ENCODE results near the gene UTP4. TPM values are rescaled to one million over a fixed set of nuclear protein-coding genes. Genes with fewer than 3 reads are reported as not detected.

UTP4 gene
- polyA plus RNA-seq (2012; ENCODE audit: missing spikeins): 48.5 TPM

DNA sequence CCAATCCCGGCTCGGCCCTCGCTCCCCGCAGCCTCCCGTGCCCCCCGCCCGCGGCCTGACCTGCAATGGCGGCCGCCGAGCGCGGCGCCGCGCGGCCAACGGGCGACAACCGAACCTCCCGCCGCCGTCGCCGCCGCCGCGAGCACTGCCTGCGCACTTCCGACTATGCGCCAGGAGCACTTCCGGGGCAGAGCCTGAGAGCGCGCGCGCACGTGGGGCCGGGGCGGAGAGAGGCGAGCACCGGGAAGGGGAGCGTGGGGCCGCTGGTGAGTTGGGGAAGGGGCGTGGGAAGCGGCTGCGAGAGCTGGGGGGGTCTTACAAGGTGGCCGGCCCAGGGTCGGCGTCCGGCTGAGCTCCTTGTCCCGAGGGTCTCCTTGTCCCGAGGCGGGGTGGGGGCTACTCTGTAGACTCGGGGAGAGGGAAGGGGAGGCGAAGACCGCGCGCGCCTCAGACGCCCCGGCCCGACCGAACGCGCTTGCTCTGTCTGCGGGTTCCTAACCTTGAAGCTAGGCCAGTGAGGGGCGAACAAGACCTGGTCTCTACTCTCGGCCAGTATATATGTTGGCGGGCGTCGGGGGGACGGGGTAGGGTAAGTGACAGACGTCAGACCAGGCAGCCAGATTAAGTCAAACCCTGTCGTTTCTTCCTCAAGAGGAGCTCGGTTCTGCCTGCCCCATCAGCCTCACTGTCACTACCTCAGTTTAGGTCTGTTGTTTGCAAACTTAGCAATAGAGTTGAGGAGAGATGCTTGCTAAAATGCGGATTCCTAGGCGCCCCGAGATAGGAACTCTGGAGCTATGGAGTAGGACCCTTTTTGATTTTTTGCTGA, at the start of gene UTP4, which contains the start of gene CHTF8:
Gene UTP4, plus strand, starts transcription at position 226 of the 829 bp plus-strand sequence. CDS start 811 bp downstream, outside the sequence.
Gene CHTF8, minus strand, starts transcription at position 165 of the 829 bp plus-strand sequence. CDS start 11,130 bp downstream, outside the sequence.
- peak; percentile 82 for TF ChIP-seq POLR2A (IDR thresholded peaks at IDR 0.05; ENCODE audit: low read depth, low read length)
- no peak; the same call in 1 of the 2 replicates for TF ChIP-seq POLR2AphosphoS5 (IDR thresholded peaks at IDR 0.05; ENCODE audit: low read depth, low read length)
- TF ChIP-seq TAF1 (IDR thresholded peaks at IDR 0.05; ENCODE audit: borderline replicate concordance, low read depth, low read length): 0 out of 2 replicates have a peak, but pooled peaks have one; percentile 69
- FAIRE-seq (peak; percentile 94), DNase-seq (ENCODE audit: insufficient read length) (peak; percentile 79)

DNA sequence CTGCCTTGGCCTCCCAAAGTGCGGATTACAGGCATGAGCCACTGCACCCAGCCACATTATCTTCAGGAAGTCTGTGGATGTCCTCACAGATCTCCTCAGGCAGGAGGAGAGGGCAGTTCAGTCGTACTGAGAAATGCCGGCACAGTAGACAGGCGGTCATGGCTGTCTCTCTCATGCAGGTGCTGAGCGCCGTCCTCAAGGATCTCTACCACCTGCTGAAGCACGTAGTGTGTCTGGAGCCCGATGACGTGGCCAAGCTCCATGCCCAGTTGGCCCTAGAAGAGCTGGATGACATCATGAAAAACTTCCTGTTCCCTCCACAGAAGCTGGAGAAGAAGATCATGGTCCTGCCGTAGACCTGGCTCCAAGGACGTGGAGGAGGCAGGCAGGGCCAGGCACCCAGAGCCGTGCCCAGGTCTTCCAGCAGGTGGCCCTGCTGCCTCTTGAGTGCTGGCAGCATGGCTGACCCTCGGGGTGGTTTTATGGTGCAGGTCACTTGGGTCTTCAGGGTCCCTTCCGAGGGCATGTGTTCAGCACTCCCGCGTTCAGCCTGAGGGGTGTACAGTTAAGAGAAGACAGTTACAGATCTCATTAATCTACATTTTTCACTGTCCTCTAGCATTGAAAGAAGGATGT, 49.0 kb upstream of the UTP4 start:
- TF ChIP-seq POLR2AphosphoS5 (IDR thresholded peaks at IDR 0.05; ENCODE audit: low read depth, low read length) (no peak), TAF1 (IDR thresholded peaks at IDR 0.05; ENCODE audit: borderline replicate concordance, low read depth, low read length) (no peak), POLR2A (IDR thresholded peaks at IDR 0.05; ENCODE audit: low read depth, low read length) (no peak)
- FAIRE-seq: no peak
- no peak for DNase-seq (ENCODE audit: insufficient read length)

DNA sequence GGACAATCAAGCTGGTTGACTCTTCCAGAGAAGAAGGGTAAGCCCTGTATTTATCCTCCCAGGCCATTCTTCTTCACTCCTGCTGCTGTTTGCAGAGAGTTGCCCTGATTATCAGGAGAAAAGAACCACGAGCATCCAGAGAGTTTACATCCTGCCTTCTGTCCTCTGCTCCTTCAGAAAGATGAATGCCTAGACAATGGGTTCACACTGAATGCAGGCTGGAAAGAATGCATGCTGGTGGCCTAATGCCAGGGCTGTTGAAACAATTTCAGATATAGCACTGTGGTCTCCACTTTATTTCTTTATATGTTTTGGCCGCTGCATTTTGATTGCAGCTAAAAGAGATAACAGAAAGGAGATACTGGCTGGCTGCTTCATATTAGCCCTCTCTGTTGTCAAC, 48.2 kb upstream of the UTP4 start:
- no peak for DNase-seq (ENCODE audit: insufficient read length)
- TF ChIP-seq TAF1 (IDR thresholded peaks at IDR 0.05; ENCODE audit: borderline replicate concordance, low read depth, low read length): no peak
- TF ChIP-seq POLR2AphosphoS5 (IDR thresholded peaks at IDR 0.05; ENCODE audit: low read depth, low read length): no peak
- TF ChIP-seq POLR2A (IDR thresholded peaks at IDR 0.05; ENCODE audit: low read depth, low read length): no peak
- no peak for FAIRE-seq

DNA sequence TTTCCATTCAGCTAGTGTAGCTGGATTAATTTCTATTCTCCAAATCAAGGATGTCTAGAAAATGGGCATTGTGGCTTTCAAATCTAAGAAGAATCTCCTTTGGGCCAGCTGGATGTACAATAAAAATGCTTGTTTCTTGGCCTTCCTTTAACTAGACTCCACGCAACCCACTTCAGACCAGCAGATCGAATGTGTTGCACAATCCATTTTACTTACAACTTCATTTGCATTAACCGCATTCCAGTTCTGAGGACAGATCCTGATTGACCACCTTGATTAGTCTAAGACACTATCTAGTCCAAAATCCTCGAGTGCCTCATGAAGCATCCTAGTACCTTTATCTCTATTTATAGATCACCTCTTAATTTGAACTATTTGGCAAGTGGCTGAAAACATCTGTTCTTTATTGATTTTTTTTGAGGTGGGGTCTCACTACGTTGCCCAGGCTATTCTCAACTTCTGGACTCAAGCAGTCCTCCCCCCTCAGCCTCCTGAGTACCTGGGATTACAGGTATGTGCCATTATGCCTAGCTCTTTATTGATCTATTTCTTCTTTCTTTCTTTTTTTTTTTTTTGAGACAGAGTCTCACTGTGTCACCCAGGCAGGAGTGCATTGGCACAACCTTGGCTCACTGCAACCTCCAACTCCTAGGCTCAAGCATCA, 47.3 kb upstream of the UTP4 start:
- TF ChIP-seq POLR2A (IDR thresholded peaks at IDR 0.05; ENCODE audit: low read depth, low read length): no peak
- no peak for TF ChIP-seq POLR2AphosphoS5 (IDR thresholded peaks at IDR 0.05; ENCODE audit: low read depth, low read length)
- TF ChIP-seq TAF1 (IDR thresholded peaks at IDR 0.05; ENCODE audit: borderline replicate concordance, low read depth, low read length): no peak
- FAIRE-seq: no peak
- DNase-seq (ENCODE audit: insufficient read length): no peak

DNA sequence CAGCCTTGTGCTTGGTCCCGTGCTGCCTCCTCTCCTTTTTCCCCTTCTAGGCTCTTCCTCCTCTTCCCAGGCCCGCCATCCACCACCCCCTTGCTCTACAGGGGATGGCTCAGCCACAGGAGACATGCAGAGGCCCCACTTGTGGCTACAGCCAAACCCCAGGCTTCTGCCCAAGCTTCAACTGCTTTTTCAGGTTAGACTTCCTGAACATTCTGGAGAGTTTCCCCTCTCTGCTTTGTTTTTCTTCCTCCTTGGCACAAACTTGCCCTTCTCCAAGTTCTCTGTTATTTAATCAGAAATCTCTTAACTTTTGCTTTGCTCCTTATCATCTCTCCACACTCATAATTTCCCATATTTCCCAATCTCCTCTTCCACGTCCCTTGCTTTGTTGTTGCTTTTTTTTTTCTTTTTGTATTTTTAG, 45.3 kb upstream of the UTP4 start:
- no peak for TF ChIP-seq POLR2A (IDR thresholded peaks at IDR 0.05; ENCODE audit: low read depth, low read length)
- no peak for TF ChIP-seq POLR2AphosphoS5 (IDR thresholded peaks at IDR 0.05; ENCODE audit: low read depth, low read length)
- no peak for TF ChIP-seq TAF1 (IDR thresholded peaks at IDR 0.05; ENCODE audit: borderline replicate concordance, low read depth, low read length)
- DNase-seq (ENCODE audit: insufficient read length) (no peak), FAIRE-seq (no peak)

- DNase-seq (ENCODE audit: insufficient read length) (no peak), FAIRE-seq (no peak)
- TF ChIP-seq POLR2AphosphoS5 (IDR thresholded peaks at IDR 0.05; ENCODE audit: low read depth, low read length): no peak
- TF ChIP-seq TAF1 (IDR thresholded peaks at IDR 0.05; ENCODE audit: borderline replicate concordance, low read depth, low read length): no peak
- TF ChIP-seq POLR2A (IDR thresholded peaks at IDR 0.05; ENCODE audit: low read depth, low read length): no peak
Observed at GRCh38 chr16:69088684-69089083, 43.8 kb upstream of the UTP4 start.

DNA sequence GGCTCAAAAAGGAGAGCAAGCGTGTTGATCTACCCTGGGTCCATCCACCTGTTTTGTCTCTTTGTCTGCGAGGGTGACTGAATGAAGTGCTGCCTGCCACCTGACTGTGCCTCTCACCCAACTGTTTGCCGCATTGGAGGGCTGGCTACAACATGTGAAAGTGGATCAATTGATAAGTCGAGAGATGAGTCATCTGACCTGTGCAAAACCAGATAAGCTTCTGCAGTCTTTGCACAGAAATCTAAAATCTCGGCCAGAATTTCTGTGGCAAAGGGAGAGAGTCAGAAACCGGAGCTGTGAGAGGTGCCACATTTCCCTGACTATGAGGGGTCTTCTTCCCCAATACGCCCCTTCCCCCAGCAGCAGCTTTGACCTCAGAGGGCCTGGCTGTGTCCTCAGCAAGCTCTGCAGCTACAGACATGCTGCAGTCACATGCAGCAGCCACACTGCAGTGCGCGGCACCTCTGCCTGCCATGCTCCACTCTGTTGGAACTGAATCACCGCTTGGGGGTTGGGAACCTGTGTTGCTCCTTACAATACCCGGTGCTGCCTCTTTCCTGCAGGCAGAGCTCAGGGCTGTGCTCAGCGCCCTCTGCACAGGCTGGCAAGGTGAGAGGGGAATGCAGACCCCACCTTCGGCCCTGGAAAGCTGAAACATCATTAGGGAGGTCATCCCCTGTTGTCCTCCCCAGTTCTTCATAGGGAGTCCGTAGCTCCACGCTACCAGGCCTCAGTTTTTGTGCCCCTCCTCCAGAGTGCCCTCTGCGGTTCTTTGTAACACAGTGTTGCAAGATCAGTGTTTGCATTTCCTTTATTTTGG, 43.1 kb upstream of the UTP4 start:
- FAIRE-seq: no peak

DNA sequence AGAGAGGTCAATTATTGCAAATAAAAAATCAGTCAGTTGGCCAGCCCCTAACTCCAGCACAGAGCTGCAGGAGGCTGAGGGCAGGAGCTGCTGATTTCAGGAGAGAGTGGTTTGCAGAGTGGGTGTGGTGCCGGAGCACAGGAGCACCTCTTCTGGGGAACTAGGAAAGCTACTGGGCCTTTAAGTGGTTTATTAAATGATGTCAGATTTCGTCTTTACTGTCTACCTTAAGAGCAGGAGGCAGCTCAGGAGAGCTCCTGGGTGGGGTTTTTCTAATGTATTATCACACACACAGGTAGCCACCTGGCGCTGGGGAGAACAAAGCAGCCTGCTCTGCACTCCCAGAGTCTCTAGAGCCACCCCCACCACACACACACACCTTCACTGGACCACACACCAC, 38.5 kb upstream of the UTP4 start:
- FAIRE-seq: no peak
- TF ChIP-seq POLR2AphosphoS5 (IDR thresholded peaks at IDR 0.05; ENCODE audit: low read depth, low read length): no peak
- no peak for DNase-seq (ENCODE audit: insufficient read length)

More for the DNA sequence above, 43.1 kb upstream of the UTP4 start:
- peak; percentile 38 for DNase-seq (ENCODE audit: insufficient read length)
- no peak for TF ChIP-seq TAF1 (IDR thresholded peaks at IDR 0.05; ENCODE audit: borderline replicate concordance, low read depth, low read length)
- TF ChIP-seq POLR2A (IDR thresholded peaks at IDR 0.05; ENCODE audit: low read depth, low read length): no peak
- TF ChIP-seq POLR2AphosphoS5 (IDR thresholded peaks at IDR 0.05; ENCODE audit: low read depth, low read length): no peak

DNA sequence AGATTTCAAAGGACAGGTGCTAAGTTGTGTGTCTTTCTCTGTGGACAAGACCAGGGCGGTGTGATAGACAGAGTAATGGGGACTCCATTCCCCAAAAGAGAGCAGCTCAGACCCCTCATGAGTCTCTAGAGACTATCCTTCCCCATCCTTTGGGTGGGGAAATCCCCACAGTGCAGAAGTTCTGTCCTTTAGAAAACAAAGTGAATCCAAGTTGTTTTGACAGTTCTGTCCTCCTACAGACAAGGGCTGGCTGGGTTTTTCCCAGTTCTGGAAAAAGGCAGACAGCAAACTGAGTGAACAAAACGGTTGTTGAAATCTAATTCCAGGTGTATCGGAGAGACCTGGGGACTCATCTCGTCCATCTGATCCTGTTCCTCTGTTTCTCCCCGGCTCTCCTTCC, 37.9 kb upstream of the UTP4 start:
- no peak for FAIRE-seq

DNA sequence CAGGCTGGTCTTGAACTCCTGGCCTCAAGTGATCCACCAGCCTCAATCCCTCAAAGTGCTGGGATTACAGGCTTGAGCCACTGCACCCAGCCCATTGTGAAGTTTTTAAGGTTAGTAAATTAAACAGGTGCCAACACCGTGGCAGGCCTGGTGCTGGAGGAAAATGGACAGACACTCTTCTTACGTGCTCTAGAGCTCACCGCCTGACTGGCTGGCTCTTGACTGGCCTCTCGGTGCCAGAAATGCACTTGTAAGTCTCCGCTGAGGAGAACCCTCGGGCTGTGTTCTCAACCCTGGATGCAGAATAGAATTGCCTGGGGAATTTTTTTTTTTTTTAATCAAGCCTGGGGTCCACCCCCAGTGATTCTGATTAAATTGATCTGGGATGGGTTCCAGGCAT, 37.3 kb upstream of the UTP4 start:
- DNase-seq (ENCODE audit: insufficient read length) (no peak), FAIRE-seq (no peak)
- TF ChIP-seq POLR2A (IDR thresholded peaks at IDR 0.05; ENCODE audit: low read depth, low read length): no peak
- TF ChIP-seq TAF1 (IDR thresholded peaks at IDR 0.05; ENCODE audit: borderline replicate concordance, low read depth, low read length): no peak
- no peak for TF ChIP-seq POLR2AphosphoS5 (IDR thresholded peaks at IDR 0.05; ENCODE audit: low read depth, low read length)

More for the DNA sequence above, 37.9 kb upstream of the UTP4 start:
- no peak for TF ChIP-seq POLR2A (IDR thresholded peaks at IDR 0.05; ENCODE audit: low read depth, low read length)
- TF ChIP-seq TAF1 (IDR thresholded peaks at IDR 0.05; ENCODE audit: borderline replicate concordance, low read depth, low read length): no peak
- TF ChIP-seq POLR2AphosphoS5 (IDR thresholded peaks at IDR 0.05; ENCODE audit: low read depth, low read length): no peak
- DNase-seq (ENCODE audit: insufficient read length): no peak
